ENCODE measurements around the gene DIS3L2.

DNA sequence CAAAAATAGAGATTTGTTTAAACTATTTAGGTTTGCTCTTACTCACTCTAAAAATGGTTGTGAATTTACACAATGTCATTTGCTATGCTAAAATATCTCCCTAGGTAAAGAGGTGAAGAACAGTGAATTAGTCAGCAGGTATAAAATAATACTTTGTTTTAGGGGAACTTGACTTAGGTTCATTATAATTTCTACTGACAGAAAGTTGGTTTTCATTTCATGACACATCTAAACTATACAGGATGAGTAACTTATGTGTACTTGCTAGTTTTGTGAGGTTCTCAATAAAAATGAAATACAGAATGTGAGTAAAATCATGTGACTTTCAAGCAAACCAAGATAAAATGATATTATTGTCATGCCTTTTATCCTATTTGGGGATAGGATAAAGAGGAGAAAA is 66.0 kb downstream of the DIS3L2 start:
- TF ChIP-seq, protein P1, sequence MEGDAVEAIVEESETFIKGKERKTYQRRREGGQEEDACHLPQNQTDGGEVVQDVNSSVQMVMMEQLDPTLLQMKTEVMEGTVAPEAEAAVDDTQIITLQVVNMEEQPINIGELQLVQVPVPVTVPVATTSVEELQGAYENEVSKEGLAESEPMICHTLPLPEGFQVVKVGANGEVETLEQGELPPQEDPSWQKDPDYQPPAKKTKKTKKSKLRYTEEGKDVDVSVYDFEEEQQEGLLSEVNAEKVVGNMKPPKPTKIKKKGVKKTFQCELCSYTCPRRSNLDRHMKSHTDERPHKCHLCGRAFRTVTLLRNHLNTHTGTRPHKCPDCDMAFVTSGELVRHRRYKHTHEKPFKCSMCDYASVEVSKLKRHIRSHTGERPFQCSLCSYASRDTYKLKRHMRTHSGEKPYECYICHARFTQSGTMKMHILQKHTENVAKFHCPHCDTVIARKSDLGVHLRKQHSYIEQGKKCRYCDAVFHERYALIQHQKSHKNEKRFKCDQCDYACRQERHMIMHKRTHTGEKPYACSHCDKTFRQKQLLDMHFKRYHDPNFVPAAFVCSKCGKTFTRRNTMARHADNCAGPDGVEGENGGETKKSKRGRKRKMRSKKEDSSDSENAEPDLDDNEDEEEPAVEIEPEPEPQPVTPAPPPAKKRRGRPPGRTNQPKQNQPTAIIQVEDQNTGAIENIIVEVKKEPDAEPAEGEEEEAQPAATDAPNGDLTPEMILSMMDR (IDR thresholded peaks at IDR 0.05; ENCODE audit: low read depth, low read length), result no peak
- TF ChIP-seq EZH2phosphoT487 (IDR thresholded peaks at IDR 0.05; ENCODE audit: low read depth), result no peak

All from OCI-LY3 (cell line).